RCC 7860 (cell line): ENCODE measurements around the gene HGFAC.
"Not testable (repeated sequence)": the region's sequence is repeated elsewhere in the genome, so short reads cannot be mapped to it uniquely, and the experiment has no call there.

Experiments used
- DNase-seq: peaks from one replicate; pipeline ENCODE4 v3.0.0-alpha.2; 2015; ENCODE audit warnings: low spot score
- FAIRE-seq: peaks from 2 replicates; lab custom pipeline; 2012; peaks lifted over from hg19 to GRCh38; lab: Jason Lieb, UNC

Gene HGFAC

DNA sequence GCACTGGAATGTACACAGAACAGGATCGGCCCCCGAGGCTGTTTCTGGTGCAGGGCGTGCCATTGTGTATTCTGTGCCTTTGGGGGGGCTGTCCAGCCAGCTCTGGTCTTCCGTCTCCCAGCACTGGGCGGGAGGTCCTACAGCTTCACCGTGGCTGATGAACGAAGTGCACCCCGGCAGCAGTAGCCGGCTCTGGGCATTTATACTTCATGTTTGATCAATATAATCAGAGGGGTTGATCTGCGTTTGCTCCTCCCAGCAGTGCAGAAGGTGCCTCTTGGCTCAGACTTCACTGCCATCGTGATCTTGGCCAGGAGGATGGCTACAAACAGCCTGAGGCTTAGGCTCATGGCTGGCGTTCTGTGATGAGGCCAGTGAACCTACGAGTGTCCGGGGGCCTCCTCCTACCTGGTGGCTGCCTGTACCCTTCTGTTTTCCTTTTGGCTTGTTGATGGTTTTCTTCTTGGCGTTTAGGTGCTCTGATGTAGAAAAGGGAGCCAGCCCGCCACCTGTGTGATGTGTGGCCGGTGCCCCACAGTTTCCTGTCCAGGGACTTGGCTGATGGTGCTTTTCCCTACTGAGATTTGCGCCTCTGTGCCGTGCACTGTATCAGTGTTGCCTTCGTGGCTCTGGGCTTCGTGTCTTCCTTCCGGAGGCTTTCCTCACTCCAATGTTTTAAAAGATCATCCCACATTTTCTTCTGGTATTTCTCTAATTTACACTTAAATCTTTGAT lies 31.2 kb upstream of the HGFAC start:
- FAIRE-seq (no peak), DNase-seq (no peak)

DNA sequence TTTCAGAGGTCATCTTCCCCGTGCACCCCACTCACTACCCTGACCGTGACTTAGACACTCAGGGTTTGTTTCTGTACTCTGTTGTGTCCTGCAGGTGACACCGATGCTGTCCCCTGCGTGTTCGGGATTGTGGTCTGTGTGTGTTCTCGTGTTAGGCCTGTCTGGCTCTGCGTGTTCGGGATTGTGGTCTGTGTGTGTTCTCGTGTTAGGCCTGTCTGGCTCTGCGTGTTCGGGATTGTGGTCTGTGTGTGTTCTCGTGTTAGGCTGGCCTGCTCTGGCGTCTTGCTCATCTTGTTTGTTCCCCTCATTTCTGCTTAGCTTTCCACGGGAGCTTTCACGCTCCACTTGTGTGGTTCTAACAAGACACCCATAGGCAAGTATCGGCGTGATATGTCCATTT lies 30.6 kb upstream of the HGFAC start:
- not testable (repeated sequence) for DNase-seq, FAIRE-seq

DNA sequence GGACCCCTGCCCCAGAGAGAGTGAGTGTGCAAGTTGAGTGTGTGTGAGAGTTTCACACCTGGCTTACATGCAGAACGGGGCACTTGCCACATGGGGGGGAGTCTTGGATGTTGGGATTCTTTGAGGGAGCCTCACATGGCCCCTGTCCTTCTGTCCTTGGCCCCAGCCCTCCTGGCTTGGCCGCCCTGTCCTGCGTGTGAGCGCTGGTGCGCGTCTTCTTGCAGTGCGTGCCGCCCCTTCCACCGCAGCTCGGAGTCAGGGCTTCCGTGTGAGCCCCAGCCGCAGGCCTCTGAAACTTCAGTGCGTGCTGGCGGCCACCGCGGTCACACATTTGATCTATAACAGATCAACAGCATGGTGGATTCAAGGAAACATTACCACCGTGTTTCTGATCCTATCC lies 30.1 kb upstream of the HGFAC start:
- DNase-seq (no peak), FAIRE-seq (no peak)

DNA sequence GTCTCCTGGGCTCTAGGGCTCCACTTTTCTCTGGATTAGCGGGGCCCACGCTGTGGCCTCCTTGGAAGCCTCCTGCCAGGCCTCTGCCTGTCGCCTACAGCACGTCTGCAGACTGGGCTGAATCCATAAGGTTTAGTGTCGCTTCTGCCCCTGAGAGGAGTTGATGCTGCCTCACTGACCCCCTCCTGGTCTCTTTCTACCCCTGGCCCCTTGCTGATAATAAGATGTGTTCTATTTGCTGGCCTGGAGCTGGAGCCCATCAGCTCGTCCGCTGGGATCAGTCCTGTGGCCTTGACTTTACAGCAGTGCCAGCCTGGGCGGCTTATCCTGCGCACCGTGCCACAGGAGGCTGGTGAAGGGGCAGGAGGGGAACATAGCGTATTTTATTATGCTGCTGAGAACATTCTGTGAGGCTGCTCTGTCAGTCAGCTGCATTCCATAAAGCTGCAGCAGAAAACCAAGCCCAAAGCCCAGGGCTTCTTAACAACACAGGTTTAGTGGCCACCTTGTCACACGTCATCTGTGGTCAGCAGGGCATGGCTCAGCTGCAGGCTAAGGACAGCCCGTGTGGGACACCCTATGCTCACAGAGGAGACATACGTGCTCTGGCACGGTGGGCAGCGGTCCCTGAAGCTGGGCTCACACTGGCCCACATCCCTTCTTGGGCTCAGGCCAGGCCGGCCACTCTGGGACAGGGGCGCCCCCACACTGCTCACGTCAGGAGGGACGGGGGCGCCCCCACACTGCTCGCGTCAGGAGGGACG lies 29.3 kb upstream of the HGFAC start:
- DNase-seq, result no peak
- FAIRE-seq, result no peak

DNA sequence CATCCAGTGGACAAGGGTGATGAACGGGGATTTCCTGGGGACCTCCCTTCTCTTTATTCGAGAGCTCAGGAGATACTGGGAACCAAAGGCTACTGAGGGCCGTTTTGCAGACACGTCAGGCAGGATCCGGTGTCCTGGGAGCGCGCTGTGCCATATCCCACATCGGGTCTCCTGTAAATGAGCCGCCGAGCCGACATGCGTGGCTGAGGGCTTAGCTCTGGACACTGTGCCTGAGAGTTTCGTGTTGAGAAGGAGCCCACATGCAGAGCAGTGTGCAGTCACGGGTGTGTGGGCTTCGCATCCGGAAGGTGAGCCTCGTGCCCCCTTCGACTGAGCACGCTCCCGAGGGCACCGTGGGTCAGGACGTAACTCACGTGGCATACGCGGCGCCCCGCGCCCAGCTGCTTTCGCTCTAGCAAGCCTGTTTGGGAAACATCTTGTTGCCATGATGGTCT lies 28.5 kb upstream of the HGFAC start:
- DNase-seq (no peak), FAIRE-seq (no peak)

DNA sequence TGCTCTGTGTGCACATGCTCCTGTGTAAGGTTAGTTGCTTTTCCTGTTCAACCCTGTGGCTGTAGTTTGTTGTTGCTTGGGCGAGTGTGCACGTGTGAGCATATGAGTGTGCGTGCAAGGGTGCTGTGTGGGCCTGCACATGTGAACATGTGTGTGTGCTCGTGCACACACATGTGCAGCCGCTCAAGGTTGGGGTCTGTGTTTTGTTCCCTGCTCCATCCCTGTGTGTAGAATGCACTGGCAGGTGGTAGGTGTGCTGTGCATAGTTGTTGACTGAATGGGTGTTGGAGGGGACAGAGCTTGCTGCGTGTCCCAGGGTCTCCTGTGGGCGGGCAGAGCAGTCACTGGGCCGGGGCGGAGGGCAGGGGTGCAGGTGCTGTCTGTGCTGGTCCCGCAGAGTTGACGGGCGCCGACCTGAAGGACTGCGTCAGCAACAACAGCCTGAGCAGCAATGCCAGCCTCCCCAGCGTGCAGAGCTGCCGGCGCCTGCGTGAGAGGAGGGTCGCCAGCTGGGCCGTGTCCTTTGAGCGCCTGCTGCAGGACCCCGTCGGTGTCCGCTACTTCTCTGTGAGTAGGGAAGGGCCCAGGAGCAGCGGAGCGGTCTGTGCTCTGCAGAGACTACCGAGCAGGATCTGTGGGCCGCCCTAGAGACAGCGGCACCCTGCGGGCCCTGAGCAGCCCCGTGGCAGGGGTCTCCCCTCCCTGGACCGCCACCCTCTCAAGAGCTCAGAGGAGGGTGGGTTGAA lies 27.9 kb upstream of the HGFAC start:
- no peak for FAIRE-seq
- no peak for DNase-seq

DNA sequence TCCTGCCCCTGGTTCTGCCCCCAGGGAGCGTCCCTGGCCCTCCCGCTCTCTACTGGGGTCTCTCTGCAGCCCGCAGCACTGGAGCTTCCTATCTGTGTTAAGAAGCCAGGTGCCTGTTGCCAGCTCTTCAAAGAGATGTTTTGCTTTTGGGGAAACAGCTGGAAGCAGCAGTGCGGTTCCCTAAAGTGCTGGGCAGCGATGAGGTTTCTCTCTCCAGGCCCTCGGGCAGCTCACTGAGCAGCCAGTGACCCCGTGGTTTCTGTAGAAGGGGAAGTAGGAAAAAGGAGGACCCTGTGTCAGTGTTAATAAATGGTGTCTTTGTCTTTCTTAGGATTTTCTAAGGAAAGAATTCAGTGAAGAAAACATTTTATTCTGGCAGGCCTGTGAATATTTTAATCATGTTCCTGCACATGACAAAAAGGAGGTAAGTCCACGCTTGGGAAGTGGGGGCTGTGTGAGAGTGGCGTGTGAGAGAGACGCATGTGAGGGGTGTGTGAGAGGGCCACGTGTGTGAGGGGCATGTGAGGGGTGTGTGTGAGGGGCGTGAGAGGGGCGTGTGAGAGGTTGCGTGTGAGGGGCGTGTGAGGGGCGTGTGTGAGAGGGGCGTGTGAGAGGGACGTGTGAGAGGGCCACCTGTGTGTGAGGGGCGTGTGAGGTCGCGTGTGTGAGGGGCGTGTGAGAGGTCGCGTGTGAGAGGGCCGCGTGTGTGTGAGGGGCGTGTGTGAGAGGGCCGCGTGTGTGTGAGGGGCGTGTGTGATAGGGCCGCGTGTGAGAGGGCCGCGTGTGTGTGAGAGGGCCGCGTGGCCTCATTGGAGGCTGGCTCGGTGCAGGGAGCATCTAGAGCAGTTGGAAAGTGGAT lies 27.1 kb upstream of the HGFAC start:
- DNase-seq (no peak), FAIRE-seq (no peak)

DNA sequence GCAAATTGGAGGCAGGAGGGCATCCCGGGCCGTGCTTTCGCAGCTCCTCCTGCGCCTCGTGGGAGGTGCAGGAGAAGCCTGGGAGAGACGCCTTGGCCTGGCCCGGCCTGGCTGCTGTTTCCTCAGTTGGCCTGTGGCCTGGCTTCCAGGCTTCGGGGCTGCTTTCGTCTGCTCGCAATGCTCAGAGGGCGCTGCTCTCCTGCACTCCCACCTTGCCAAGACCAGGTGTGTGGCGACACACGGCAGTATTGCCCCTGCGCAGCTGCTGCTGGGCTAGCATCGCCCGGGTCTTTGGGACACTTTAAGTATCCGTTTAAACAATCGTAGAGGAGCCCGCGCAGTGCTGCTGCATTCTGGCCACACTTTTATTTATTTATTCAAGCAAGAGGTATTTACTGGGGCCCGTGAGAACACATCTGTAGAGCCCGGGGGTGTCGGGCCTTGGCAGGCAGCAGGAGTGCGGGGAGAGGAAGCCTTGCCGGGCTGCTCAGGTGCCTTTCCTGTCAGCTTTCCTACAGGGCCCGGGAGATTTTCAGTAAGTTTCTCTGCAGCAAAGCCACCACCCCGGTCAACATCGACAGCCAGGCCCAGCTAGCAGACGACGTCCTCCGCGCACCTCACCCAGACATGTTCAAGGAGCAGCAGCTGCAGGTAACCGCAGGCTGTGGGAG lies 26.2 kb upstream of the HGFAC start:
- FAIRE-seq (no peak), DNase-seq (no peak)

DNA sequence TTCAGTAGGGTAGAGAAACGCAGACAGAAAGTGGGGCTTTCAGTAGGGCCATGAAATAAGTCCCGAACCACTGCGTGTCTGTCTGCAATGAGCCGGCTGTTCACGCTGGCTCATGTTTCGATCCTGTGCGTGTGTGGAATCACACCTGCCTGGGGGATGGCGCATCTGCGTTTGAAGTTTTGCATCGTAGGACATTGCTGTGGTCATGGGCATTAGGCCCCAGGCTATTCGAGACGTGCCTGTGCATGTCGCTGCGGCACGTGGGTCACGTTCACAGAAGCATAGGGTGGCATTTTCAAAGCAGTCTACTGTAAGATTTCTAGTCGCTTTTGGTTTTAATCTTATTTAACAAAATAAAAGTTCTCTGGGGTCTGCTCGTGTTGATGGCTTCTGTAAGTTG lies 25.5 kb upstream of the HGFAC start:
- FAIRE-seq (no peak), DNase-seq (no peak)

DNA sequence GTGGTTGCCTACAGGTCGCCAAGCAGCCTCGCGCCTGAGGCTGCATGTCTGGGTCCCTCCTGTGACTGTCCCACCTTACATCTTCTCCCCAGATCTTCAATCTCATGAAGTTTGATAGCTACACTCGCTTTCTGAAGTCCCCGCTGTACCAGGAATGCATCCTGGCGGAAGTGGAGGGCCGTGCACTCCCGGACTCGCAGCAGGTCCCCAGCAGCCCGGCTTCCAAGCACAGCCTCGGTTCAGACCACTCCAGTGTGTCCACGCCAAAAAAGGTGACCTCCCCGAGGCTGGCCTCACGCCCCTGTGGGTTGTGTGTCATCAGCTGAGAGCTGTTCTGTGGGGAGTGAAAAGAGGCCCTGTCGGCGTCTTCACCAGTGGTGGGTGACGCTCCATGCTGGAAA lies 24.9 kb upstream of the HGFAC start:
- DNase-seq (no peak), FAIRE-seq (no peak)

DNA sequence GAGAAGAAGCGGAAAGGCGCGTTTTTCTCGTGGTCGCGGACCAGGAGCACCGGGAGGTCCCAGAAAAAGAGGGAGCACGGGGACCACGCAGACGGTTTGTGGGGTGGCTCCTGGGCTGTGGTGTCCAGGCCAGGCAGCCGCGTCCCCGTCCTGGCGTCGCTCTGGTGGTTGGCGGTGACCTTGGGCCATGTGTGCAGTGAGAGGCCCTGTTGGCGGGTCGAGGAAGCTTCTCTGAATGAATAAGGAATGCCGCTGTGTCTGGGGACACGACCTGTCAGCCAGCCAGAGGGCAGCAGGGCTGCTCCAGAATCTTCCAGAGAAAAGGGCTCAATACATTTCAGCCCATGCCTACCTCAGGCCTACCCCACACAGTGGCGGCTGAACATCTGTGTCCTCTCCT lies 24.3 kb upstream of the HGFAC start:
- FAIRE-seq (no peak), DNase-seq (no peak)

DNA sequence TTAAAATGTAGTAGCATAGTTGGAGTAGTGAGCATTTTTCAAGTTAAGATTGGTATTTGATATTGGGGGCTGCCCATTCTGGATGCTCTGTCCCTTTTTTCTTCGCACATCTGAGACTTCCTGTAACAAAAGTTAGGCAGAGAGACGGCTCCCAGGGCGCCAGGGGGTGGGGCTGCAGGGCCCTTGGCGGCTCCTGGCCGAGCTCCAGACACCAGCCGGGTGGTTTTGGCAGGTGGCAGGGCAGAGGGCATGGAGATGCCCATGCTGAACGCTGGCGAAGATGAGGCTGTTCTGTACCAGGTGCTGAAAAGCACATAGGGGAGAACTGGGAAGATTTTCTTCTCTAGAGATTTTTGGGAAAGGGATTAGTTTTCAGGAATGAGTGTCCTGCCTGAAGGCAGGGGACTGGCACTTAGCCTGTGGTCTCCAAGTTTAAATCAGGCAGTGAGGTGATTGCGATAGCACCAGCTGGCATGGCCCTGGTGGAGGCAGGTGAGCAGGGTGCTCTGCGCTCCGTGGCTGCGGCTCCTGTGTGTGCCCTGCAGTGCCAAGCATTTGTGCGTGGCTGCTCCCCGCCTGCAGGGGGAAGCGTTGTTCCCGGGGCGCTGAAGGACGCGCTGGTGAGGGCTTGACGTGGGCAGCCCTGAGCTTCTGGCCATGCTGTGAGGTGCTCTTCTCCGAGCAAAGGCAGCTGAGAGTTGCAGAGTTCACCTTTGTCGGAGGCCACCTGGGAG lies 23.6 kb upstream of the HGFAC start:
- FAIRE-seq (no peak), DNase-seq (no peak)

DNA sequence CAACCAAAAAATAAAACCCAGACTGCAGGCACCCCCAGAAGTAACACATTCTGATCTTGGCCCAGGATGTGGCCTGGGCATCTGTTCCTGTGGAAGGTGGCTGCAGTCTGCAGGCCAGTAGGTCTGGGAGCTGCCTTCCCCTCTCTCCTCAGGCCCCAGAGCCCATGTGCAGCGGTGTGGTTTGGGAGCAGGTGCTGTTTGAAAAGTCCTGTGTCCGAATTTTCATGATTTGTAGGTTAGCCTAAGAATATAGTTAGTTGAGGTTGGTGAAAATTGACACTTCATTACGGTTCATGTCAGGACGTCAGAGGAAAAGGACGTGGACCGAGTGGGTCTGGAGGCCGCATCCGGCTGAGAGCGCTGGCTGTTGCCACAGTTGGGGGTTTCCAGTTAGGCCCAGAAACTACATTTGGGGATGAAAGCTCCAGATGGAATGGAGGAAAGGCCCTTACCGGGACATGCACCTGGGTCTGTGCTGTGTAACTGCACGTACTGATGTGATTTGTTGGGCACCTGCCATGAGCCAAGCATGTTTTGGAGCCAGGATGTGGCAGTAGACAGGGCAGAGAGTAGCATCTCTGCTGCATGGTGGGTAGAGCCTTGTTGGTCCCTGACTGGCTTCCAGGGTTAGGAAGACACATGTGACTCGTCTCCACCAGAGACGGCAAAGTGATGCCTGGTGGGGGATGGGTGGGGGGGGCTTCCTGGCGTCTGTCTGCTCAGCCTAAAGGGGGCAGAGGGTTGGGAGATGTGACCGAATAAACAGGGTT lies 21.7 kb upstream of the HGFAC start:
- no peak for FAIRE-seq

DNA sequence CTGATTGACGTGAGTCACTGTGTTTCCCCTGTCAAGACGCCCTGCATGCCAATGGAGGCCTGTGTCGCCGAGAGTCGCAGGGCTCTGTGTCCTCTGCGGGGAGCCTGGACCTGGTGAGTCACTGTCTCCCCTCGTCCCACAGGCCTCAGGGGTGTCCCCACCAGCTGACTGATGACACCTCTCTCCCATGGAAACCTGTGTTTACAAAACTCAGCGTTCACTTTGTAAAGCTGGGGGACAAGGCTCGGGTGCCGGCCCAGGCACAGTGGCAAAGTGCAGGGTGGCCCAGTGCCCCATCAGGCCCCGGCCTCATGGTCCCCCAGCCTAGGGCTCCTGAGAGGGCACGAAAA lies 21.2 kb upstream of the HGFAC start:
- DNase-seq (no peak), FAIRE-seq (no peak)

More for the DNA sequence above, 21.7 kb upstream of the HGFAC start:
- no peak for DNase-seq

DNA sequence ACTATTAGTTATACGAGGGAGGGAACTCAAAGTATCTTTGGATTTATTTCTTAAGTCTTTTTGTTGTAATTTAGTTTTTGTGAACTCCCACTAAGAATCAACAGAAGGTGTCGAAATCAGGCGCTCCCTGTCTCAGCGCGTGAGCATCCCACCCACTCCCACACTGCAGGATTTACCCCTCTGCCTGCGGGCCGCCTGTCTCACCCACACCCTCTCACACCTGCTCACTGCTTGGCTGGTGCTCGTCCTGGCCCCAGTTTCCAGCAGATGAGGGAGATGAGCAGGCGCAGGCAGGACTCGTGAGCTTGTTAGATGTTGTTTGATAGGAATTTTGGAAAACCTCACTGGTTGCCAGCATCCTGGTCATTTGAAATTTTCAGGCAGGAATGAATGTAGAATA lies 20.8 kb upstream of the HGFAC start:
- FAIRE-seq, result no peak
- no peak for DNase-seq

DNA sequence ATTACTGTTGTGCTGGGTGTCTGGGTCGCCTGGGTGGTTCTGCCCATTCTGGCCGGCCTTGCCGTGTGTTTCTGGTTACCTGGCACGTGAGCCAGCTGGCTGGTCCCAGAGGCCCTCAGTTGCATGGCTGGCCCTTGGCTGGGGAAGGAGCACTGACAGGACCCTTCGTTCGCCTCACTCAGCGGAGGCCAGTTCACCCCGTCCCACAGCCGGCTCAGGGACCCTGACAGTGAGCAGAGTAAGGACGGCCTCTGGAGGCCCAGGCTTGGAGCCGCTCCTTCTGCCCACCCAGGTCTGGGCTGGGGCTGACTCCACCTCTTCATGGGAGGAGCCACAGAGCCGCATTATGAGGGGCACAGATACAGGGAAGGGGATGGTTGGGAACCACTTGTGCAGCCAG lies 20.3 kb upstream of the HGFAC start:
- no peak for DNase-seq
- FAIRE-seq, result no peak

DNA sequence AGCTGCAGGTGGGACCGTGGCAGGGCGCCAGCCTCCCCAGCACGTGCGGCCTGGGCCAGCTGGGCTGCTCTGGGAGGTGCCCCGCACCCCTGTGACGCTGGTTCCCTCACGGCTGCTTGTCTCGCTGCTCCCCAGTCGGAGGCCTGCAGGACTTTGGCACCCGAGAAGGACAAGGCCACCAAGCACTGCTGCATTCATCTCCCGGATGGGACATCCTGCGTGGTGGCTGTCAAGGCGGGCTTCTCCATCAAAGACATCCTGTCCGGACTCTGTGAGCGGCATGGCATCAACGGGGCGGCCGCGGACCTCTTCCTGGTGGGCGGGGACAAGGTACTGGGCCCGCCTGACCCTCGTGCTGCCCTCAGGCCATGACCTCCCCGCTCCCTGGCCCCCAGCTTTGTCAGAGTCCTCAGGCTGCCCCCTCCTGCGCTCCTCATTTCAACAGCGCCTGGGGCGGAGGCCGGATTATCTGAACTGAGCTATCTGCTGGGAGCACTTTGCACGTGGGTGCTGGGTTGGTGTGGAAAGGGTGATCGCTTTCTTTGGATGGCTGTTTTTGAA lies 19.4 kb upstream of the HGFAC start:
- FAIRE-seq, result no peak
- DNase-seq, result no peak

DNA sequence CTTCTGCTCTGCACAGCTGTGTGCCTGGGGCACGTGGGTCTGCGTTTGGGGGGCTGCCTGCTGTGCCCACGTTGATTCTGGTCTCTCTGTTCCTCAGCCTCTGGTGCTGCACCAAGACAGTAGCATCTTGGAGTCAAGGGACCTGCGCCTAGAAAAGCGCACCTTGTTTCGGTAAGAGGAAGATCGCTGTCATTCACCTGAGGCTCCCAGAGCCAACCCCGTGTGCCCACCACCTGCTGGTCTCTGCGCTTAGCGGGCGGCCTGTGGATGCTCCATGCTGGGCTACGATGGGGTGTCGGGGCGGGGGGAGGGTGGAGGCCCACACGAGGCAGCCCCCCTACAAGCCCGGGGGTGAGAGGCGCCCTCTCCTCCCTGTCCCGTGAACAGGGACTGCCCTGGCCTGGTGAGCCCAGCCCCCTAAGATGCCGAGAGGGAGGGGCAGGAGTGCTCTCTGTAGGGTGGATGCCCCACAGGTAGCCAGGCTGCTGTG lies 18.9 kb upstream of the HGFAC start:
- FAIRE-seq (no peak), DNase-seq (no peak)
